GM19438 (cell line): ENCODE data around the gene KRT17.
"Not testable (repeated sequence)": the region's sequence is repeated elsewhere in the genome, so short reads cannot be mapped to it uniquely, and the experiment has no call there.

ENCODE experiments used
- ATAC-seq: cut with Tn5 transposase; IDR thresholded peaks from one replicate; pipeline ENCODE4 v1.9.1; 2021; ENCODE audit warnings: low read depth; ENCODE audit not compliant: unreplicated experiment

The KRT17 gene

GRCh38 chr17:41600318-41600717, 24.1 kb downstream of the KRT17 start:
- no peak for ATAC-seq

- no peak for ATAC-seq
Observed at GRCh38 chr17:41599680-41600079, 24.7 kb downstream of the KRT17 start.

- ATAC-seq, result no peak
Observed at GRCh38 chr17:41595585-41595984, 28.8 kb downstream of the KRT17 start.

- ATAC-seq, result no peak
Observed at GRCh38 chr17:41594363-41594915, 29.9 kb downstream of the KRT17 start.

- no peak for ATAC-seq
Observed at GRCh38 chr17:41593306-41593981, 30.9 kb downstream of the KRT17 start.

- ATAC-seq, result no peak
Observed at GRCh38 chr17:41592601-41593305, 31.6 kb downstream of the KRT17 start.

- no peak for ATAC-seq
Observed at GRCh38 chr17:41589301-41589700, 35.1 kb downstream of the KRT17 start.

GRCh38 chr17:41588126-41588810, 36.1 kb downstream of the KRT17 start:
- ATAC-seq, result no peak

- ATAC-seq, result no peak
Observed at GRCh38 chr17:41586863-41587495, 37.4 kb downstream of the KRT17 start, which contains the start of gene KRT14. Gene KRT14 (minus strand): TSS chr17:41586895. CDS start chr17:41586834, 61 bp downstream.

- ATAC-seq, result no peak
Observed at GRCh38 chr17:41585301-41586056, 38.9 kb downstream of the KRT17 start.

- not testable (repeated sequence) for ATAC-seq
Observed at GRCh38 chr17:41584331-41584927, 39.9 kb downstream of the KRT17 start.

- no peak for ATAC-seq
Observed at GRCh38 chr17:41583137-41584127, 40.9 kb downstream of the KRT17 start.

GRCh38 chr17:41582061-41582968, 42.1 kb downstream of the KRT17 start:
- not testable (repeated sequence) for ATAC-seq

- no peak for ATAC-seq
Observed at GRCh38 chr17:41581366-41582060, 42.9 kb downstream of the KRT17 start.

- ATAC-seq, result no peak
Observed at GRCh38 chr17:41580687-41581365, 43.5 kb downstream of the KRT17 start.

- ATAC-seq, result no peak
Observed at GRCh38 chr17:41580244-41580575, 44.2 kb downstream of the KRT17 start.
